Keratinocyte (primary cell): ENCODE data around the gene PRR15.

Experiments
- CTCF ChIP-seq, 3 experiments: IDR thresholded peaks in 1 of 3; conservative IDR thresholded peaks in 1 of 3; optimal IDR thresholded peaks in 1 of 3; 2 replicates in 2 of 3; 3 replicates in 1 of 3; pipeline versions ENCODE3 to v1.5.1; 2011; ENCODE audit warnings: low read length in 3 of 3, mild to moderate bottlenecking in 3 of 3, moderate library complexity in 2 of 3, control low read depth in 1 of 3, inconsistent platforms in 1 of 3; ENCODE audit not compliant: insufficient read depth in 2 of 3; ENCODE audit errors: extremely low read depth in 1 of 3
- EZH2 ChIP-seq: IDR thresholded peaks from one replicate; pipeline ENCODE4 v1.6.1; 2012; ENCODE audit warnings: inconsistent platforms, mild to moderate bottlenecking, low read length, moderate library complexity

GRCh38 chr7:29606830-29607229 lies 43.2 kb downstream of the PRR15 start:
- TF ChIP-seq CTCF (optimal IDR thresholded peaks at IDR 0.05 in 1 of 3, IDR thresholded peaks at IDR 0.05 in 1 of 3, conservative IDR thresholded peaks at IDR 0.05 in 1 of 3; ENCODE audit: extremely low read depth in 1 of 3, insufficient read depth in 2 of 3, low read length in 3 of 3), result no peak
- no peak for TF ChIP-seq EZH2
